ENCODE data around the gene N4BP3. TPM values are rescaled to one million over a fixed set of nuclear protein-coding genes. Genes with fewer than 3 reads are reported as not detected.
A peak's percentile ranks its signal among the peaks of the same experiment; 100 is the strongest.

Gene N4BP3
- total RNA-seq, 1 donor from 2014 or later, result 8.0 TPM

GRCh38 chr5:178150977-178151734 lies 37.8 kb downstream of the N4BP3 start:
- no peak for DNase-seq

- no peak for DNase-seq
Measured at GRCh38 chr5:178152491-178153444, 39.4 kb downstream of the N4BP3 start.

- peak; percentile 98 for DNase-seq
Measured at GRCh38 chr5:178153530-178154340, 40.4 kb downstream of the N4BP3 start, which contains the start of gene NHP2. TSS of gene NHP2 (minus strand) at chr5:178153885. CDS start at chr5:178153817, 68 bp downstream.

GRCh38 chr5:178155065-178155464 lies 41.7 kb downstream of the N4BP3 start:
- DNase-seq, result no peak

GRCh38 chr5:178160176-178160575 lies 46.8 kb downstream of the N4BP3 start:
- DNase-seq, result no peak

GRCh38 chr5:178162481-178162880 lies 49.1 kb downstream of the N4BP3 start:
- DNase-seq, result no peak

- DNase-seq, result peak; percentile 77
Measured at GRCh38 chr5:178163772-178164735, 50.7 kb downstream of the N4BP3 start.

GRCh38 chr5:178165581-178165980 lies 52.2 kb downstream of the N4BP3 start:
- DNase-seq, result no peak

GRCh38 chr5:178170455-178170854 lies 57.1 kb downstream of the N4BP3 start:
- DNase-seq, result no peak

GRCh38 chr5:178174456-178174855 lies 61.1 kb downstream of the N4BP3 start:
- DNase-seq, result no peak

Other genes with a start within 250 kb of the N4BP3 start
- not detected for gene PROP1, start 117.3 kb upstream of the N4BP3 start, total RNA-seq
- 19.3 TPM for gene RMND5B, start 17.5 kb downstream of the N4BP3 start, total RNA-seq
- gene NHP2, start 40.4 kb downstream of the N4BP3 start, total RNA-seq, result 62.2 TPM
- gene GMCL2, start 73.8 kb downstream of the N4BP3 start, total RNA-seq, result not detected
- 45.5 TPM for gene HNRNPAB, start 91.0 kb downstream of the N4BP3 start, total RNA-seq
- gene PHYKPL, start 119.3 kb downstream of the N4BP3 start, total RNA-seq, result 12.9 TPM